ENCODE measurements around the gene RETREG1.
"Not testable (repeated sequence)": the region's sequence is repeated elsewhere in the genome, so short reads cannot be mapped to it uniquely, and the experiment has no call there.

The RETREG1 gene

GRCh38 chr5:16500024-16500423 is 116.8 kb downstream of the RETREG1 start:
- H3K27ac ChIP-seq: no peak overlapping the region
- DNase-seq (ENCODE audit: low read depth, low spot score): no peak

GRCh38 chr5:16497546-16497945 is 119.3 kb downstream of the RETREG1 start:
- H3K27ac ChIP-seq: no peak overlapping the region
- no peak for DNase-seq (ENCODE audit: low read depth, low spot score)

GRCh38 chr5:16493261-16493660 is 123.5 kb downstream of the RETREG1 start:
- DNase-seq (ENCODE audit: low read depth, low spot score): peak; percentile 85
- H3K27ac ChIP-seq: peak overlapping the region; percentile 87

DNA sequence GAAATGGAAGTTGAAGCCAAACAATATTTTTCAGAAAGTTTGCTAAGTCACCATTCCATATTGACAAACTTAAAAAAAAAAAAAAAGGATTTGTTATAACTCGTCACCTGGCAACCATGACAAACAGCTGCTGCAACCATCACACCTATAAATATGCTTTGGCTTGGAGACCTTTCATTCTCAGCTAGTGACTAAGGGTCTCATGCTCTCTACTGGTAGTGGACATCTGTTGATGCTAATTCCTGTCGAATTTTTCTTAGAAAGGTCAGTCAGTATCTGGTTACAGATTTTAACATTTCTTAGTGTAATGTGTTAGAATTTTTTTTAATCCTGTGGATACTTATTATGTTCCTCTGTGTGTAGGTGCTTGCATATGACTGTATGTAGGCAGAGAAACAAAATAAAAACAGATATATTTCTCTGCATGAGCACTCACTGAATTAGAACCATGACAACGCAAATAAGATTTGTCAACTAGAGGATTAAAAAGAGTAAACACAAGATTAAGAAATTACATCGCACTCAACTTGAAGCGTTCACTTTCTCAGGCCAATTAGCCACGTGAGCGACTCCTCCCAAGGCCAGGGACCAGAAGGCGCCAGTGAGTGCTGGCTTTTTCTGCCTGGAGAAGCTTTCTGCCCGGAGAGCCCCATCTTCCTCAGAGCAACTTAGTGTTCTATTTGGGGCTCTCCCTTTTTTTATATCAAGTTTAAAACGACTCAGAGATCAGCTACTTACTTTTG is 124.2 kb downstream of the RETREG1 start:
- peak overlapping the region; percentile 87 for H3K27ac ChIP-seq

GRCh38 chr5:16490911-16491310 is 125.9 kb downstream of the RETREG1 start:
- DNase-seq (ENCODE audit: low read depth, low spot score): no peak
- no peak overlapping the region for H3K27ac ChIP-seq

More for the DNA sequence above, 124.2 kb downstream of the RETREG1 start:
- peak; percentile 76 for DNase-seq (ENCODE audit: low read depth, low spot score)

GRCh38 chr5:16489322-16489791 is 127.4 kb downstream of the RETREG1 start:
- DNase-seq (ENCODE audit: low read depth, low spot score): no peak
- no peak overlapping the region for H3K27ac ChIP-seq

DNA sequence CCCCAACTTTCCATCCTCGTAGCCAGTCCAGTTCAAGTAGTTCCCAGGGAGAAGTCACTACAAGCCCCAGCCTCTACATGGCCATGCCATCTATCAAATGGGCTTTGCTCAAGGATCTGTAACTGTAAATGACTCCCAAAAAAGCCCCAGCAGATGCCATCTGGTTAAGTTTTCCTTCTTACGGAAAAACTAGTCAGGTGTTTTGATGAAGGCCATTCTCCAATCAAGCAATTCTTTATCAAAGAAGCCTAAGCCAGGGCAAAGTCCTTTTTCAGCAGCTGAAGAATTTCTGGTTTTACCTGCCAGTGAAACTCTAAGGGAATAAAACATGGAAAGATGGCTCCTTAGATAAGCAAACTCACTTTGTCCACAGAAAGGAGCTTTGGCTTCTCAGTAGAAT is 129.3 kb downstream of the RETREG1 start:
- no peak for DNase-seq (ENCODE audit: low read depth, low spot score)
- no peak overlapping the region for H3K27ac ChIP-seq

DNA sequence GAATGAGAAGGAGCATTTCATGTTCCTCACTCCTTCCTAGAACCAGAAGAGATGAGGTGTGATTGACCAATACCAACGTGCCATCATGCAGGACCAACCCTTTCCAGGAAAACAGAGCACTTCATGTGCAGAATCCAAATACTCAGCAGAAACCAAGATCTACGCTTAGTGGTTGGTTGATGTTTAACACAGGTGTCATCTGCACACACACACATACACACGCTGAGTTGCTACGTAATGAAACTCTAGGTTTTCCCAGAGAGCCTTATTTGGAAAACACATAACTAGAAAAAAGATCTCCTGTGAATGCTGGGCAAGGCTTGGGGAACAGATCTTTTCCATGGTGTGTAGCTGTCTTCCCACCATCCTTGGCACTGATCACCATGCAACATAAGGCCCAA is 130.1 kb downstream of the RETREG1 start:
- no peak overlapping the region for H3K27ac ChIP-seq
- no peak for DNase-seq (ENCODE audit: low read depth, low spot score)

GRCh38 chr5:16485656-16486055 is 131.1 kb downstream of the RETREG1 start:
- H3K27ac ChIP-seq: no peak overlapping the region
- no peak for DNase-seq (ENCODE audit: low read depth, low spot score)

GRCh38 chr5:16484081-16484480 is 132.7 kb downstream of the RETREG1 start:
- H3K27ac ChIP-seq: peak overlapping the region; percentile 45
- DNase-seq (ENCODE audit: low read depth, low spot score): no peak

- peak overlapping the region; percentile 45 for H3K27ac ChIP-seq
- no peak for DNase-seq (ENCODE audit: low read depth, low spot score)
Measured at GRCh38 chr5:16483361-16483760, 133.4 kb downstream of the RETREG1 start.

GRCh38 chr5:16482891-16483290 is 133.9 kb downstream of the RETREG1 start:
- no peak overlapping the region for H3K27ac ChIP-seq
- DNase-seq (ENCODE audit: low read depth, low spot score): no peak

- no peak for DNase-seq (ENCODE audit: low read depth, low spot score)
- H3K27ac ChIP-seq: no peak overlapping the region
Measured at GRCh38 chr5:16480821-16481538, 135.8 kb downstream of the RETREG1 start.

DNA sequence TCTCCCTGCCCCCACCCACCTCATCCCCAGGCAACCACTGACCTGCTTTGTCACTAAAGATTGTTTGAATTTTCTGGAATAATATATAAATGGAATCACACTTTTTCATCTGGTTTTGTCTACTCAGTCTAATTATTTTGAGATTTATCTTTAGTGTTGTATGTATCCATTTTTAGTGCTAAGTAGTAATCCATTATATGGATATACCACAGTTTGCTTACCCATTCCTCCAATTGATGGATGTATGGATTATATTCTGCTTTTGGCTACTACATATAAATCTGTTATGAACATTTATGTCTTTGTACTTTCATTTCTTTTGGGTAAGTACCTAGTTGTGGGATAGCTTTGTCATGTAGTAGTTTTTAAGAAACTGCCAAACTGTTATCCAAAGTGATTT is 136.7 kb downstream of the RETREG1 start:
- no peak overlapping the region for H3K27ac ChIP-seq

DNA sequence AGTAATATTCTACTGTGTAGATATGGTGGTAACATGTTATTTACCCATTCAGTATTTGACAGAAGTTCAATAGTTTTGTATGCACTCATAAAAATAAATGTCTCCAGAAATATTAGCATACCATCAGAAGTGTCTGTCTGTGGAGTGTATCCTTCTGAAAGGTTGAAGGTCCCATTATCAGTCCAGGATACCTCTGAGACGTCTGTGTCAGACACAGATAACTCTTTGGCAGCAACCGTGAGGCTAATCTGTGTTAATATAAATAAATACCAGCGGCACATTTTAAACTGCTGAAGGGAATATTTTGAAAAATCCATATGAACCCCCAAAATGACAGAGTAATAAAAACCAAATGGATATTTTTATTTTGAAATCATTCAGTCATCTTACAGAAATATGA is 139.3 kb downstream of the RETREG1 start:
- no peak for DNase-seq (ENCODE audit: low read depth, low spot score)

More for the DNA sequence above, 136.7 kb downstream of the RETREG1 start:
- no peak for DNase-seq (ENCODE audit: low read depth, low spot score)

GRCh38 chr5:16476417-16476816 is 140.4 kb downstream of the RETREG1 start:
- DNase-seq (ENCODE audit: low read depth, low spot score); H3K27ac ChIP-seq: not testable (repeated sequence)

More for the DNA sequence above, 139.3 kb downstream of the RETREG1 start:
- no peak overlapping the region for H3K27ac ChIP-seq

DNA sequence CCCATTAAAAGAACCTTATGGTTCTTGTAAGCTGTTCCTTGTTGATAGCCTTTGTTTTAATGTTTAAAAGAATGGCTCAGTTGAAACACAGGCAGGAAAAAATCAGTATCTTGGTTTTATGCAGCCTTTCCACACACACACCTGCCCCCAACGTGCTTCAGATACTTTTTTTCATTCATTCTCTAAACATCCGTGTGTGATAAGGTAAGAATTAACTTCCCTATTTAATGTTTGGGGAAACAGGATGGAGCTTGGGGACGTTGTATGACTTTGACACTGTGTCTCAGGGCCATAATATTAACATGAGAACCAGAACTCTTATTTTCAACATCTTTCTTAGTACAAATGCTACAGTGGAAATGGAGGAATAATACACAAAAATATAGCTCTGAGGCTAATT is 145.4 kb downstream of the RETREG1 start:
- DNase-seq (ENCODE audit: low read depth, low spot score): no peak

GRCh38 chr5:16467363-16468219 is 149.2 kb downstream of the RETREG1 start:
- H3K27ac ChIP-seq: peak overlapping the region; percentile 78
- DNase-seq (ENCODE audit: low read depth, low spot score): peak; percentile 44

More for the DNA sequence above, 145.4 kb downstream of the RETREG1 start:
- no peak overlapping the region for H3K27ac ChIP-seq

- DNase-seq (ENCODE audit: low read depth, low spot score): peak; percentile 61
- H3K27ac ChIP-seq: peak within 1 kb of the TSS; percentile 78
Measured at GRCh38 chr5:16465544-16466432, 151.0 kb downstream of the RETREG1 start, which contains the start of gene ZNF622. Gene ZNF622 (minus strand): TSS chr5:16465800. CDS start chr5:16465665, 135 bp downstream.

All from epithelial cell of prostate (primary cell).